ENCODE data around the gene HYOU1.
"Not testable (repeated sequence)": the region's sequence is repeated elsewhere in the genome, so short reads cannot be mapped to it uniquely, and the experiment has no call there.

HYOU1 gene, protein sequence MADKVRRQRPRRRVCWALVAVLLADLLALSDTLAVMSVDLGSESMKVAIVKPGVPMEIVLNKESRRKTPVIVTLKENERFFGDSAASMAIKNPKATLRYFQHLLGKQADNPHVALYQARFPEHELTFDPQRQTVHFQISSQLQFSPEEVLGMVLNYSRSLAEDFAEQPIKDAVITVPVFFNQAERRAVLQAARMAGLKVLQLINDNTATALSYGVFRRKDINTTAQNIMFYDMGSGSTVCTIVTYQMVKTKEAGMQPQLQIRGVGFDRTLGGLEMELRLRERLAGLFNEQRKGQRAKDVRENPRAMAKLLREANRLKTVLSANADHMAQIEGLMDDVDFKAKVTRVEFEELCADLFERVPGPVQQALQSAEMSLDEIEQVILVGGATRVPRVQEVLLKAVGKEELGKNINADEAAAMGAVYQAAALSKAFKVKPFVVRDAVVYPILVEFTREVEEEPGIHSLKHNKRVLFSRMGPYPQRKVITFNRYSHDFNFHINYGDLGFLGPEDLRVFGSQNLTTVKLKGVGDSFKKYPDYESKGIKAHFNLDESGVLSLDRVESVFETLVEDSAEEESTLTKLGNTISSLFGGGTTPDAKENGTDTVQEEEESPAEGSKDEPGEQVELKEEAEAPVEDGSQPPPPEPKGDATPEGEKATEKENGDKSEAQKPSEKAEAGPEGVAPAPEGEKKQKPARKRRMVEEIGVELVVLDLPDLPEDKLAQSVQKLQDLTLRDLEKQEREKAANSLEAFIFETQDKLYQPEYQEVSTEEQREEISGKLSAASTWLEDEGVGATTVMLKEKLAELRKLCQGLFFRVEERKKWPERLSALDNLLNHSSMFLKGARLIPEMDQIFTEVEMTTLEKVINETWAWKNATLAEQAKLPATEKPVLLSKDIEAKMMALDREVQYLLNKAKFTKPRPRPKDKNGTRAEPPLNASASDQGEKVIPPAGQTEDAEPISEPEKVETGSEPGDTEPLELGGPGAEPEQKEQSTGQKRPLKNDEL

DNA sequence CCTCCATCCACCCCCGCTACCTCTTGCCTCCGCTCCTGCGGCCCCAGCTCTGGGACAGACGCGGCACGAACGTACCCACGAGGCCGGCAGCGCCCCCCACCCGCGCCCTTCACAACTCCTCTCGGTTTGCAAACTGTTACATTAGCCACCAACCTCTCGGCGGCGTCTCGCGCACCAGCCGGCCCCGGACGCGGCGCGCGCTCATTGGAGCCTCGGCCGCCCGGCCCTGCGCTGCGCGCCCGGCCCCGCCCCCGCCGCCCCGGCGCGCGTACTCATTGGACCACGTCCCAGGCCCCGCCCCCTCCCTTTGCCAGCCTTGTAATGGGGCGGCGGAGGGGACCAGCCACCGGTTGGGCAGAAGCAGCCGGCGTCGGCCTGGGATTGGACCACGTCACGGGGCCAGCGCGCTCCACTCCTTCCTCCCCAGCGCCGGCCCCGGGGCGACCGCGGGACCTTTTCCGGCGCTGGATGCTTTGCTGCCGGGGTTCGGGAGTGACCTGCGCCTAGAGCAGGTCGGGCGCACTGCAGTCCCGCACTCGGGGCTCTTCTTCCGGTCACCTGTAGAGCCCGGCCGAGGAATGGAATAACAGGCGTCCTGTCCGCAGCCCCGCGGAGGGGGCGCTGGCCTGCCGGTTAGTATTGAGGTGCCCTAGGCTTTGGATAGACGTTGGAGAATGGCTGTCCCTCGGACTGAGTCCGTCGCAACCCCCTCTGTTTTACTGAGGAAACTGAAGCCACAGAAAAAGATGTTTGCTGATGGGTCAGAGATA, at the start of gene HYOU1:
Gene HYOU1 (minus strand): TSS at position 206 of the 770 bp plus-strand sequence. CDS start 1,045 bp downstream, outside the sequence.
- DNase-seq (ENCODE audit: low read depth): peak; percentile 94

DNA sequence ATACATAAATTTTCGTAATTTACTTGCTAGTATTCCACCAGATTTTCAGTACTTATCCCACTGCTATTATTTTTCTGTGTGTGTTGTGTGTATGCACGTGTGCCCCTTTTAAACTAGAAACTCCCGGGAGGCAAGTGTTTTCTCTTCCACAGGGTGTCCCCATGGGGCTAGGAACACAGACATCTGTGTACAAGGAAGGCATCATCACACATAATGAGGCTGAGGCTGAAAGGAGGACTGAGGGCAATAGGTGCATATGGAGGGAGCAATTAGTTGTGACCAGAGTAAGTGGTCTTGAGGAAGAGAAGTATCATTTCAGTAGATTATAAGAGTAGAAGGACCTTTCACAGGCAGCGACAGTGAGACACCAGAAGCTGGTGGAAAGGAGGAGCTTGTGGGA, 46.8 kb upstream of the HYOU1 start:
- DNase-seq (ENCODE audit: low read depth): no peak

DNA sequence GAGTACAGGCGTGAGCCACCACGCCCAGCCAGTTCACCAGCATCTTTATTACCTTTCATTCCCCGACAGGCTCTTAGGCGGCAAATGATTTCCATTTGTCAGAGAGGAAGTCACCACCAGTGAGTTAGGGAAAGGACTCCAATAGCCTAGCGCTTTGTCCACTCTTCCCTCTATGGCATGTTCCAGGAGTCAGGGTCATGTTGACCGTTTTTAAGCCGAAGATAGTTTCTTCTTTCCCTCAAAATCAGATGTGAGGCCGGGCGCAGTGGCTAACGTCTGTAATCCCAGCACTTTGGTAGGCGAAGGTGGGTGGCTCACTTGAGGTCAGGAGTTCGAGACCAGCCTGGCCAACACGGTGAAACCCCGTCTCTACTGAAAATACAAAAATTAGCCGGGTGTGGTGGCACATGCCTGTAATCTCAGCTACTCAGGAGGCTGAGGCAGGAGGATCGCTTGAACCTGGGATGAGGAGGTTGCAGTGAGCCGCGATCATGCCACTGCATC, 46.2 kb upstream of the HYOU1 start:
- not testable (repeated sequence) for DNase-seq (ENCODE audit: low read depth)

DNA sequence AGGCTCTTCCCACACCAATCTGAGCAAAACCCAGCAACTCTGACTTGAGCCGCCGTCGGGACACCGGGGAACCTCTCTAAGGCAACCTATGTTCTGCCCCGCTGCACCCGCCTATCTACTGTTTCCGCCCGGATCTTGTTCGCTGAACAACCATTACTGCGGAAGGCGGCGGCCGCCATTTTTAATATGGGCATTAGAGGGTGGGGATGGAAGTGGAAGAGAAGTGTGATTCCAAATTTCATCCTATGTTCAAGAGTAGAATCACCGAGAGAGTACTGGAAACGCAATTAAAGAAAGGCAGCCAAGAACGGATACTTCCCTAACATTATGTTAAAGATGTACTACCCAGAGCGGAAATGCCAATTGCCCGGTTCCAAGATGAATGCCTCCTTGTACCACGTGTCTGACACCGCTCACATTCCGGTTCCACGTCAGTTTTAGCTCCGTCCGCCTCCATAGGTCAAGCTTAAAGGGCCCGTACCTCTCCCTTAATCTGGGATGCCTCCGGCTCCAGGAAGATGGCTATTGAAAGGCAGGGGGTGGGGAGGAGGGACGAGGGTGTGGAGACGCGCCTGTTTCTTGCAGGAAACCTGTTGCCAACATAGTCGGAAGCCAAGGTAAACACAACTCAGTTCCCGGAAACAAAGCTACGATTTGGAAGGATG, 44.9 kb upstream of the HYOU1 start, which contains the start of gene DPAGT1:
Gene DPAGT1 (minus strand): TSS at position 95 of the 665 bp plus-strand sequence. CDS start 198 bp downstream, outside the sequence.
- DNase-seq (ENCODE audit: low read depth): peak; percentile 76

DNA sequence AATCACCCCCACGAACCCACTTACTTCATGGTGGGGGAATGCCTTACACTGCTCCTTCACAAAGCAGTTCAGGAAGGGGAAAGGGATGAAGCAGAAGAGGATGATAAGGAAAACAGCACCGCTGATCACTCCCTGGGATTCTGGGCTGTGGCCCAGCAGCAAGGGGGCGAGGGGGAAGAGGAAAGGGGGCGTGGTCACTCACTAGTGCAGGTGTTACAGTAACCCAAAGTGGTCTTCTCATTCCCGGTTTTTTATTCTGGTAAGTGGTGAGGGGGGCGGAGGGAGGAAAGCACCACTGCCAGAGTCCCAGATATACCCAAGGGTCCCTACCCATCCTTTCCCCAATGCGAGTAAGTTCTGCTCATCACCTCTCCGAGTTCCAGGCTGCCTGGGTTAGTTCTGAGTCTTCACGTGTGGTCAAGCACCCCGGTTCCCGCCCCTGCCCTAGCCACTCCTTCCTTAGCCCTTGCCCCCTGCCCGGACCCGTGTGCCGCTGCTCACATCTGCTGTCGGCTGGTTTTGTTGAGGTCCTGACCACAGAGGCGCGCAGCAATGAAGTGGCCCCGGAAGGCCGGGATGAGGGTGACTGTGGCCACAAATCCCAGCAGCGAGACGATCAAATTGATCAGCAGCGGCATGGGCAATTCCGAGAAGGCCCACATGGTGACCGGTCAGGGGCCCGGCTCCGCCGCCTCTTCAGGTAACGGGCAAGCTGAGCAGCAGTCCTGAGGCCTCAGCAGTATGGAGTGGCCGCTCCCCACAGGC, 44.2 kb upstream of the HYOU1 start:
- DNase-seq (ENCODE audit: low read depth): no peak

DNA sequence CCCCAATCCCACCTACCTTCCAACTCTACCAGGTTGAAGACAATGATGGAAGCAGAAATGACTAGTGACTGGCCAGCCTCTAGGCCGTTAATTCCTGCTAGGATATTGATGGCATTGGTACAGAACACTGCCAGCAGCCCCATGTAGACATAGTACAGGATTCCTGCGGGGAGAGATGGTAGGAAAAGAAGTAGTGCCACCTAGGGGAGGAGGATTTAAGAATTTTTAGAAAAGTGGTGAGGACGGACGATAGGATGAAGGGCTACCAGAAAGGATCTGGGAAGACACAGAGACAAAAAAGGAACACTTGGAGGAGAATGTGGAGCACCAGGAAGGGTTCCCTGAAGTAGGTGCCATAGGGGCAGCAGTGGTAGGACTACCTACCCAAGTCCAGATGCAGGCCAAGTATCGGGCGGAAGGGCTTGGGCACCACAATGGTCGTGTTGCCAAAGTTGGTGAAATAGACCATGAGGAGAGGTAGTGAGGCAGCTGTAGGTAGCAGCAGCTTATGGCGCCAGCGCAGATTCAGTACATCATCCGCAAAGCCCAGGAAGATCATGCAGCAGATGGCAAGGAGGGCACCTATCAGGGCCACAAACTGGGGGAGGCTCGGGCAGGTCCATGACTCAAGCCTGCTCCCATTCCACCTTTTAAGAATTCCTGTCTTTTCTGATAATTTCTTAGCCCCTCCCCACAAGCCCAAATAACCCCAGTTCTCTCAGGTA, 43.4 kb upstream of the HYOU1 start:
- DNase-seq (ENCODE audit: low read depth): no peak

DNA sequence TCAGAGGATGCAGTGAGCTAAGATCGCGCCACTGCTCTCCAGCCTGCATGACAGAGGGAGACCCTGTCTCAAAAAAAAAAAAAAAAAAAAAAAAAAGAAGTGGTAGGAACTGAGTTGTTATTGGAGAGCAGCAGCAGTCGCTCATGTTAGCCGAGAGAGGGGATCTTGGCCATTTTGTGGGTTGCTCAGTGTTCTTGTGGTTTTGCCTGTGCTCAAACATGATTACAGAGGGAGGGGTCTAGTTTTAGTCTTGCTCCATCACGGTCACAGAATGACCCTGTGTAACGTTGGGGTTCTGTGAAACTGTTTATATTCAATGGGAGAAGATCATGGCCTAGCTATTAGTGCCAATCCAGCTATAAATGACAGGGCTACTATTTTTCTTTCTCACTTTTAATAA, 42.7 kb upstream of the HYOU1 start:
- DNase-seq (ENCODE audit: low read depth): no peak

DNA sequence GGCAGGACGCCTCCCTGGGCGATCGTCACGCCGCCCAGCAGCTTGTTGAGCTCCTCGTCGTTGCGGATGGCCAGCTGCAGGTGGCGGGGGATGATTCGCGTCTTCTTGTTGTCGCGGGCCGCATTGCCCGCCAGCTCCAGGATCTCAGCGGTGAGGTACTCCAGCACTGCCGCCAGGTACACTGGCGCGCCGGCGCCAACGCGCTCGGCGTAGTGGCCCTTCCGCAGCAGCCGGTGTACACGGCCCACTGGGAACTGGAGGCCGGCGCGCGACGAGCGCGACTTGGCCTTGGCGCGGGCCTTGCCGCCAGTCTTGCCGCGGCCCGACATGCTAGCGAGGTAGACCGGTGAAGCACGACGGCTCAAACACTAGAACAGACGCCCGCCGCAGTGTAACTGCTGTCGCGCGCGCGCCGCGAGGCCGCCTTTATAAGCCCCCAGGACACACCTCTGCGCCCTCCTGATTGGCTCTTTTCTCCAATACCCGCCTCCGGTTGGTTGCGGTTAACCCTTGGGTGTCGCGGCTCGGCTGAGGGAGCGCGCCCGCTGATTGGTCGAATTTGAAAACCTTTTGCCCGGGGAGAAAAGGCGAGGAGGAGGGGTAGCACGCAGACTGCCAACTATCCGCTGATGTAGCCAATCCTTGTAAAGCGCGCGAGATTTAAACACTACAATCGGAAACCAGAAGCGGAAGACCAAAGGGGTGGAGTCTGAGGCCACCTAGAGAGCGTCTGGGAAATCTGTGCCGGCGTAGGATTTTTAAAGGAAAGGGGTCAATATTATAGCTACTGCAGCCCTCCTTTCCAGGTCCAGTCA, 38.3 kb upstream of the HYOU1 start:
- DNase-seq (ENCODE audit: low read depth): peak; percentile 97

DNA sequence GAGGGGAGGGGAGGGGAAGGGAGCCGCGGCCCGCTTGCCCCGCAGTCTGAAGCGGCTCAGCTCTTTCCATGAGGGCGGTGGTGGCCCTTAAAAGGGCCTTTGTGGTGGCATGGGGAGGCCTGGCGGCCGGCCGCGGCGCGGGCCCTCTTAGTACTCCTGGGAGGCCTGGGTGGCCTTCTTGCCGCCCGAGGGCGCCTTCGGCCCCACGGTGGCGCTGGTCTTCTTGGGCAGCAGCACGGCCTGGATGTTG, 37.7 kb upstream of the HYOU1 start:
- DNase-seq (ENCODE audit: low read depth): no peak

DNA sequence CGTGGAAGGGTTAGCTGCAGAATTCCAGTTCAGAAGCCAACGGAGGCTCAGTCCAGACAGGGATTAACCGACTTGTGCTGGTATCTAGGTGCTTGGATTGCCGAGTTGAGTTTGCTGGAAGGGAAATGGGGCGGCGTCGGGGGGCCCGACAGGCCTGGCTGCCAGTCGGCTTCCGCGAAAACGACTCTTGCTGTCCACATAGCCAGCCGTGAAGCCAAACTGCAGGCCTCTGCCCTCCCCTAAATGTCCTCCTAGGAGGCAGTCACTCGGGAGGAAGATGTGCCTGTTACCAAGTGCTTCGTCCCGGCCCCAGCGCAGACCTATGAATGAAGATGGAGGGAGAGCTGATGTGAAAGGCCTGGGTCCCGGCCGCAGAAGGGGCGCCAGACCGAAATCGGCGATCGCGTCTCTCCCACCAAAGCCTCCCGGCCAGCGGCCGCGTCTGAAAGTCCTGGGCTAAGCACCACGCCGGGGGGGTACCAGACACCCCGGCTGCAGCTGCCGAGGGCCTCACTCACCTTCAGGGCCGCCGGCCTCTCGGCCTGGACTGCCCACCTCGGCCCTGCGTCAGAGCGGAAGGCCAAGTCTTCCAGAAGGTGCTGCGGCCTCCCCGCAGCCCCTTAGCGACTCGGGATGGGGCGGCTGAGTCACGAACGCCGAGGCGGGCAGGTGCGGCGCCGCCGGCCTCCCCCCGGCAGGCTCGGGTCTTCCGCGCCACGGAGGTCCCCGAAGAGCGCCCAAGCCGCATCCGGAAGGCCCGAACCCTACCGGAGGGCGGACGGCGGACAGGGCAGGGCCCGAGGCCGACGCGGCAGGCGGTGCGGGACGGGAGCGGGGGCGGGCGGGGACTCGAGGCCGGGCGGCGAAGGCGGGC, 37.2 kb upstream of the HYOU1 start:
- no peak for DNase-seq (ENCODE audit: low read depth)

DNA sequence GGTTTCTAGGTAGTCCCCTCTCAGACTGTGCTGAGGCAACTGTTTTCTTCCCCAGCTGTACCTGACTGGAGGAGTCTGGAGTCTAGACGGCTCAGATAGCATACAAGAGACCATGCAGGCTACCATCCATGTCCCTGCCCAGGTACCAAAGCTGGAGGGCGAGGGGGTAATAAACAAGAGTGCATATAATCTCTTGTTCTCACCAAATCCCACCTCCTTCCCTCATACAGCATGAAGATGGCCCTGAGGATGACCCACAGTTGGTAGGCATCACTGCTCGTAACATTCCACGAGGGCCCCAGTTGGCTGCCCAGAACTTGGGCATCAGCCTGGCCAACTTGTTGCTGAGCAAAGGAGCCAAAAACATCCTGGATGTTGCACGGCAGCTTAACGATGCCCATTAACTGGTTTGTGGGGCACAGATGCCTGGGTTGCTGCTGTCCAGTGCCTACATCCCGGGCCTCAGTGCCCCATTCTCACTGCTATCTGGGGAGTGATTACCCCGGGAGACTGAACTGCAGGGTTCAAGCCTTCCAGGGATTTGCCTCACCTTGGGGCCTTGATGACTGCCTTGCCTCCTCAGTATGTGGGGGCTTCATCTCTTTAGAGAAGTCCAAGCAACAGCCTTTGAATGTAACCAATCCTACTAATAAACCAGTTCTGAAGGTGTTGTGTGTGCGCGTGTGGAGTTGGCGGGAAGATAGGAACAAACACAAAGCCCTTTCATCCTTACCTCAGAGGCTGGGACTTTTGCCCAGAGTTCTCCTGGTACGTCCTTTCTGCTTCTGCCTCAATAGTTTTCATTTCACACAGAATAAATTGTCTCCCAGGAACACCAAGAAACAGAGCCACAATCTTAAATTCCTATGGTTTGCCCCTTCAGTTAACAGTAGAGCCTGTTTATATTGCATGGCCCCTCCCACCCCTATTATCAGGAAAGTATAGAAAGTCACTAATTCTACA, 36.2 kb upstream of the HYOU1 start:
- no peak for DNase-seq (ENCODE audit: low read depth)

DNA sequence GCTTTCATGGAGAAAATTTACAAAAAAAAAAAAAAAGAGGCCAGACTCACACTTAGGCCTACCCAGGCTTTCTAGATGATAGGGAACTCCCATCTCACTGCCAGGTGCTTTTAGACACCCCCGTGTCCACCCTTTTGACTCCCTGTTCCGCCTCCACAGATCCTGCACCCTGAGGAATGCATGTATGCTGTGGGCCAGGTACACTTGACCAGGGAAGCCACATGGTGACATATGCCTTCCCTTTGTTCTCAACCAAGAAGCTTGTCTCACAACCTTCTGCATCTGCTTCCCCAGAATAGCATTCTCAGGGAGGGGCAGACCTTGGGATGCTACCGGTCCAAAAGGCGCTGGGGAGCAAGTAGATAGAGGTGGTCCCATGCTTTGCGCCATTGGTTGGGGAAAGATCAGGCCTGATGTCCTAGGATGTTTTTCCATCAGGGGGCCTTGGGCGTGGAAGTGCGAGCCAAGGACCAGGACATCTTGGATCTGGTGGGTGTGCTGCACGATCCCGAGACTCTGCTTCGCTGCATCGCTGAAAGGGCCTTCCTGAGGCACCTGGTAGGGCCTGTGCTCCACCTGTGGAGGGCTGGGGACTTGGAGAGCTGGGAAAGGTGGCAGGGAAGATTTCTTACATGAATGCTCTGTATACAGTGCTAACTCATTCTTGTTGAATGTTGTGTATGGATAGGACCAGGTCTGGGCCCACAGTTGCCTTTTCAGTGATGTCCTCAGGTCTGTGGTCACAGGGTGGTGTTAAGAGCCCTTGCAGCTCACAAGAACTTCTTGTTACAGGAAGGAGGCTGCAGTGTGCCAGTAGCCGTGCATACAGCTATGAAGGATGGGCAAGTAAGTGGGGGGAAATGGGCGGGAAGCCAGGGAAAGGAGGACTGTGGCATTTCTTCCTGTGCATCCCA, 35.2 kb upstream of the HYOU1 start:
- no peak for DNase-seq (ENCODE audit: low read depth)

DNA sequence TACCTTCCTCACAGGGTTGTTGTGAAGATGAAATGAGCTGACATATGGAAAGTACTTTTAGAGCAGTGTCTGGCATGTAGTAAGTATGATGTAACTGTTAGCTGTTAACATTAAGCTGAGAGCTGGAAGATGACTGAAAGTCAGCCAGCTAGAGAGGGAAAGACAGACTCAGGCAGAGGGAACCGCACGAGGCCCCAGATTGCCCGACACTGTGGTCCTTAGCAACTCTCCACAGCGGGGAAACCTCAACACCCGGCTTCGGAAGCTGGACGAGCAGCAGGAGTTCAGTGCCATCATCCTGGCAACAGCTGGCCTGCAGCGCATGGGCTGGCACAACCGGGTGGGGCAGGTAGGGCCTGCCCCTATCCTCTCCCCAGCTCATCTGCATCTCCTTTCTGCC, 34.2 kb upstream of the HYOU1 start:
- DNase-seq (ENCODE audit: low read depth): no peak

DNA sequence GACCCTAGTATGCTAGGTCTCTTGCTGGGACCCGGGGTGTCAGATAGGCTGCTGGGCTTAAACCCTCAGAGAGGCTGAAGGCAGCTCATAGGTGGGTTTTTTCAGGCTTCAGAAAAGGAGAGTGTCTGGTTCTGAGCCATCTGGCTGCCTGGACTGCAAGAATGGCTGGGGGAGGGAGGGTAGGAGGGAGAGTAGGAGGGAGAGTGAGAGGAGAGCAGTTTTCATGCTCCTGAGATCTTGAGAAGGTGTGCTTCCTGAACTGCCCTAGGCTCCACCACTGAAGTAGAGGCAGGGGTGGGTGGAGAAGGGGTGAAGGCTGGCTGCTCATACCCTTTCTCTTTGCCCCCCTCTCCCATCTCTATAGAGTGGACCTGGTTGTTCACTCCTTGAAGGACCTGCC, 32.3 kb upstream of the HYOU1 start:
- no peak for DNase-seq (ENCODE audit: low read depth)

DNA sequence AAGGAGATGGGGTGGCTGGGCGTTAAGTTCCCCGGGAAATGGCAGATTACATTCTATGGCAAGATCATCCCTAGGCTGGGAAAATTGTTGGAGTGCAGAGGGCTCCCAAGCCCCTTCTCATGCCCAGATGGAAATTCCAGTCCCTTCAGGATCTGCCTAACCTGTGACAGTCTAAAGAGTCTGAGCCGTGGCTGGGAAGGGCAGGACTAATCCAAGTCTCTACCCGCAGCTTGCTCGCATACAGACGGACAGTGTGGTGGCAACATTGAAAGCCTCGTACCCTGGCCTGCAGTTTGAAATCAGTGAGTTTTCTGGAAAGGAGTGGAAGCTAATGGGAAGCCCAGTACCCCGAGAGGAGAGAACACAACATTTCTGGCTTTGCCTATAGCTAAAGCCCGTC, 31.4 kb upstream of the HYOU1 start:
- DNase-seq (ENCODE audit: low read depth): no peak

DNA sequence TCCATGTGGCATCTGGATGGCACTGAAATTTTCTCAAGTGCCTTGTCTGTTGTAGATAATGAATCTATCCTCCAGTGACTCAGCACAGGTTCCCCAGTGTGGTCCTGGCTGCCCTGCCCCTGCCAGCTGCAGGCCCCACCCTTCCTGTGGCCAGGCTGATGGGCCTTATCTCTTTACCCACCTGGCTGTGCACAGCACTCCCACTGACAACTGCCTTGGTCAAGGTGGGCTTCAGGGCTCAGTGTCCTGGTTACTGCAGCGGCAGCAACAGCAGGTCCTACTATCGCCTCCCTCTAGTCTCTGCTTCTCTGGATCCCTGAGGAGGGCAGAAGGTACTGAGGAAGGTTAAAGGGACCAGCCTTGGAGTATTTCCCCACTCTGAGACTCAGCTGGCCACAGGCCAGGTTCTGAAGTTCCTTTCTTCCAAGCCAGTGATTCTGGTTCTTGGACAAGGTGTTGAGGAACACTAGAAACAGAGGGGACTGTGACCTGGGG, 30.8 kb upstream of the HYOU1 start:
- no peak for DNase-seq (ENCODE audit: low read depth)
